Cardiac ventricle fibroblast (primary cell): ENCODE measurements around the gene PTGDR2. TPM values are rescaled to one million over a fixed set of nuclear protein-coding genes. Genes with fewer than 3 reads are reported as not detected.

Source experiments
- total RNA-seq: library from RNA; depleted of rRNA; stranded (reverse); fragments of >200 nt; gene quantifications from 2 replicates; pipeline ENCODE4 v1.2.3, GENCODE V29; 2015

PTGDR2 gene
- 0.29 TPM in 1 of 2 replicates, not detected in the other for total RNA-seq

DNA sequence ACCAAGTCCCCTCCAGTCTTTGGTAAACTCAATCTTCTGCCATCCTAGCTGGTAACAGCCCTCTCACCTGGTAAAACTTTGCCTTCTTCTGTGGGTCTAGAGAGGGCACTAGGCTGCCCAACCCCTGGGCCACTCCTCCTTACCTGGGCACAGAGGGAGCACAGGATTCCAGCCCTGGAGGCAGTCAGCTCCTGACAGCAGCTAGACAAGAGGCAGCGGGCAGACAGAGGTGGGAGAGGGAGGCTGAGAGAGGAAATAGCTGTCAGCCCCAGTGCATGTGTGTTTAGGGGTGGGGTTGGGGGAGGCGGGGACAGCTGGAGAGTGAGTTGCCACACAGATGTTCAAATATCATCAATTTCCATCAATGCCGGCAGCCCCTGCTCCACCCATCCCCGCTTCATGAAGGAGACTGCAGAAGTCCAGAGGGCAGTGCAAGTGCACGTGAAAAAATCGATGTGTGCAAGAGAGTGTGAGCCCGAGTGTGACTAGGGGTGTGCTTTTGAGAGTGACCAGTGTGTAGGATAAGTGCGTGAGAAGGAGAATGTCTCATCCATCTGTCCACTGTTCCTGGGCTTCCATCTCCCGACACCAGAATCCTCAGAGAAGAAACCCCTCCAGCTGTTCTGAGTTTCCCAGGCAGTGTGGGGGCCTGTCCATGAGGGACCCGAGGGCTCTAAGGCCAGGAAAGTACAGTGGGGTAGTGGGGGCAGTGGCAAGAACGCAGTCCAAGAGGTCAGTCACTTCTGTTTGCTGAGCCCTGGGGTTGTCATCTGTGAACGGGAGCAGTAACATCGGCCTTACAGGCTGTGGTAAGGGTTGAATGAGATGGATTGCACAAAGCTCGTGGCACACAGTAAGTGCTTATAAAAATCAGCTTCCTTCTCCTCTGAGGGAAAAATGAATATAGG lies at the start of gene PTGDR2:
TSS of gene PTGDR2 (minus strand) at position 225 of the 908 bp plus-strand sequence. CDS start 2,228 bp downstream, outside the sequence.

GRCh38 chr11:60866911-60867870 lies 11.4 kb upstream of the PTGDR2 start, which contains the start of gene ZP1:
Gene ZP1 (plus strand): TSS chr11:60867542. CDS start chr11:60867562, 20 bp downstream.

DNA sequence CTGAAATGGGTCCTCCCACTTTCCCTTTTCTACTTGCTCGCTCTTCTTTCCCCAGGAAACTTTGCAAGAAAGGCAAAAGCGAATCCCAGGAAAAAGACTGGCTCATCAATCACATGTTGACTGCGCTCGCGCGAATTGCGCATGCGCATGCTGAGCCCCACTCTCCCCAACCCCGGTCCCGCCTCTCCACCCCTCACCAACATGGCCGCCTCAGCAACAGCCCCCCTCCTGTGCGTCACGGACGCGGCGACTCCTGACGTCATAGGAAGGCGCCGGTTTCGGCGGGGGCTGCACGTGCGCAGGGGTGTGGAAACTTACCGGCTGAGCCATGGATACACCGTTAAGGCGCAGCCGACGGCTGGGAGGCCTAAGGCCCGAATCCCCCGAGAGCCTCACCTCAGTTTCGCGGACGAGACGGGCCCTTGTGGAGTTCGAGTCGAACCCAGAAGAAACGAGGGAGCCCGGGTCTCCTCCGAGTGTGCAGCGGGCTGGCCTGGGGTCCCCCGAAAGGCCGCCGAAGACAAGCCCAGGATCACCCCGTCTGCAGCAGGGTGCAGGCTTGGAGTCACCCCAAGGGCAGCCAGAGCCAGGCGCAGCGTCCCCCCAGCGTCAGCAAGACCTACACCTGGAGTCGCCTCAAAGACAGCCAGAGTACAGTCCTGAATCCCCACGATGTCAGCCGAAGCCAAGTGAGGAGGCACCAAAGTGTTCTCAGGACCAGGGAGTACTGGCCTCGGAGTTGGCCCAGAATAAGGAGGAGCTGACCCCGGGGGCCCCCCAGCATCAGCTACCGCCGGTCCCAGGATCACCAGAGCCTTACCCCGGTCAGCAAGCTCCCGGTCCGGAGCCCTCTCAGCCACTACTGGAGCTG lies 13.7 kb downstream of the PTGDR2 start, which contains the start of gene CCDC86:
TSS of gene CCDC86 (plus strand) at position 317 of the 871 bp plus-strand sequence. CDS start at position 329, 12 bp downstream.

Other genes starting within 250 kb of the PTGDR2 start
- gene MS4A8, start 156.3 kb downstream of the PTGDR2 start, total RNA-seq: not detected in 2 replicates
- gene MS4A18, start 131.2 kb downstream of the PTGDR2 start, total RNA-seq: not detected in 2 replicates
- gene MS4A15, start 99.1 kb downstream of the PTGDR2 start, total RNA-seq: not detected in 2 replicates
- not detected in 2 replicates for gene MS4A10, start 70.6 kb downstream of the PTGDR2 start, total RNA-seq
- 19.7 and 23.0 TPM in 2 replicates for gene CCDC86, start 13.8 kb downstream of the PTGDR2 start, total RNA-seq
- 1.0 and 1.9 TPM in 2 replicates for gene ZP1, start 11.6 kb upstream of the PTGDR2 start, total RNA-seq
- gene PRPF19, start 50.6 kb upstream of the PTGDR2 start, total RNA-seq: 60.6 and 66.8 TPM in 2 replicates
- gene TMEM109, start 58.2 kb upstream of the PTGDR2 start, total RNA-seq: 54.5 and 59.8 TPM in 2 replicates
- 15.1 and 16.9 TPM in 2 replicates for gene TMEM132A, start 68.5 kb upstream of the PTGDR2 start, total RNA-seq
- 9.0 and 17.3 TPM in 2 replicates for gene SLC15A3, start 96.2 kb upstream of the PTGDR2 start, total RNA-seq
- gene CD6, start 115.7 kb upstream of the PTGDR2 start, total RNA-seq: not detected in 2 replicates
- gene CD5, start 246.5 kb upstream of the PTGDR2 start, total RNA-seq: not detected in 2 replicates